Endothelial cell of hepatic sinusoid (primary cell): ENCODE measurements around the gene PYGM.

ENCODE experiments used
- in situ Hi-C: cut with HindIII; loops from 2 replicates; pipeline ENCODE4 v1.10.0; 2017; ENCODE audit warnings: low sequenced_read_pairs

The PYGM gene

DNA sequence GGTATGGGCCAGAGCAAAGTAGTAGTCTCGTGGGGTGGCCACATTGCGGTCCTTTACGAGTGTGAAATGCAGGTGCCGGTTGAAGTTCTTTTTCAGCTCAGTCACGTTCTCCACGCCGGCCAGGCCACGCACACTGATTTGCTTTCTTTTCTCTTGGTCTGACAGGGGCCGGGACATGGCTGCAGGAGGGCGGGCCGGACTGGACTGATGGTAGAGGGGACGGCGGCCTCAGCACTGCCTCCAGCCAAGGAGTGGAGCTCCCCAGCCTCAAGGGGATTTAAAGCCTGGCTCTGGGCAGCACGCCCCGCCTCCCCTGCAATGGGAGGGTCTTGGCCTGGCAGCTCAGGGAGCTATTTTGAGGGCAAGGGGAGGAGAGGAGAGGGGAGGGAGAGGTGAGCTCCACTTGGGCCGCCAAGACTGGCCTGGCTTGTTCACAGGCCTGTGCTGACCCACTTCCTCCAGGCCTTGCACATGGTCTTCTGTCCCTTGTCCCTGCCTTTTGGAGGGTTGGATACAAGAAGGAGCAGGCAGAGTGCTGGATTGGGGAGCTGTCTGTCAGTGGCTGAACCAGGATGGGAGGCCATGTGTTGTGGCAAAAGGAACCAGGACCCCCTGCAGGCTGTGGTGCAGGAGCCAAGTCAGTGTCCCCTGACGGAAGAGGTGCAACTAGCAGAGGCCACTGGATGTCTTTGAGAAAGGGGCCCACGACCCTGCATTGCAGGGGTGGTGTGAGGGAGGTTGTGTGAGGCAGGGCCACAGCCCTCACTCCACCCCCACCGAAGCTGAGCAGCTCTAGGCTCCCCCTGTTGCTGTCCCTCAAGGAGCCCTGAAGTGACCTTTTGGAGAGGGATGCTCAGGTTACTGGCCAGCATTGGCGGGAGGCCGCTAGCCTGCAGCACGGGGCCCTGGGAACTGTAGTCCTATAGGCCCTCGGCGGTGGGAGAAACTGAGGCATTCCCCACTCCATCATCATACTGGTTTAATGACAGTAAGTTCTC, at the start of gene PYGM:
TSS of gene PYGM (minus strand) at position 253 of the 998 bp plus-strand sequence. CDS start at position 177, 76 bp downstream.
- in situ Hi-C loops: no loop called here

DNA sequence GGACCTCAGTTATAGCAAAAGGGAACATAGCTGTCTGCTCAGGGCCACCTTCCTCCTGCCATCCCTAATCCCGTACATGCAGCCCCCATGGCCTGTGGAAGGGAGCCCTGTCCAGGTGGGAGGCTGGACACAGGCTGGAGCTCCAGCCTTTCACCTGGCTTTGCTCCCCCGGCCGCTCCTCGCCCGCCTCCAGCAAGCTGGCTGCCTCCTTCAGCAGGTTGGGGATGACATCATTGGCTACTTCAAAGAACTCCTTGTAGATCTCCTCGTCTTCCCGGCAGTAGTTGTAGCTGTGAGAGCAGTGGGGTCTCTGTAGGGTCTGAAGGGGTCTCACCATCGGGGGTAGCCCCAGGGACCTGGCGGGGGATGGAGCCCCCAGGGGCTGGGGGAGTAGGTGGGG, 45.7 kb upstream of the PYGM start:
- in situ Hi-C loops: no loop called here

DNA sequence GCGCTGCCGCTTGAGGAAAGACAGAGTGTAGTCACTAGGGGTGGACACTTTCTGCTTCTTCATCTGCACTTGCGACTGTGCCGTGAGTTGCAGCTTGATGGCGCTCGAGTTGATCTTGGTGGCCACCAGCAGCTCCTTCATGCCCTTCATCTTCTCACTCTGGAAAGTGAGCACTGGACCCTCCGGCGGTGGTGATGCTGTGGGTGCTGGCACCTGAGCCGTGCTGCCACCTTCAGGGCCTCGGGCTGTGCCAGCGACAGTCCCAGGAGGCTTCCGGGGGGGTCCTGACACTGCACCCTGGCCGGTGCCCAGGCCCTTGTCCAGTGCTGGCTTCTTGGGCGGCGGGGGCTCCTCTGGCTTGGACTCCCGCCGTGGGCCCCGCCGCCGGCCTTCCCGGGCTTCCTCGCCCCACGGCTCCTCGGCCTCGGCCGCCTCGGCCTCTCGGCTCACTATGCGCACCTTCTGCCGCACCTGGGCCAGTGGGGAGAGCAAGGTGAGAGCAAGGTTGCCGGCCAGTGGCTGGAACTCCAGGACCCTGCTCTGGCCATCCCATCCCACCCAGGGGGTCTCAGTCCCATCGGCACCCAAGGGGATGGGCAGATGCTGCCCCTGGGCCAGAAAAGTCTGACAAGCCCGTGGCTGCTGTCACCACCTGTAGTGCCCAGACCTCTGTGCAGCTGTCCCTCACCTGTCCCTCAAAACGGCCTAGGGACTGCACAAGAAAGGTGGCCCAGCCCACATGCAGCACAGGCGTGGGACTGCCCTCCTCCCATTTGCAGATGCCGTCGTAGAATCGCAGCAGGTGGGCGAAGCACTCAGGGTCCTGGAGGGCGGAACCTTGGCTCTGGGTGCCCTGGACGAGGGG, 44.8 kb upstream of the PYGM start:
- in situ Hi-C loops: no loop called here

DNA sequence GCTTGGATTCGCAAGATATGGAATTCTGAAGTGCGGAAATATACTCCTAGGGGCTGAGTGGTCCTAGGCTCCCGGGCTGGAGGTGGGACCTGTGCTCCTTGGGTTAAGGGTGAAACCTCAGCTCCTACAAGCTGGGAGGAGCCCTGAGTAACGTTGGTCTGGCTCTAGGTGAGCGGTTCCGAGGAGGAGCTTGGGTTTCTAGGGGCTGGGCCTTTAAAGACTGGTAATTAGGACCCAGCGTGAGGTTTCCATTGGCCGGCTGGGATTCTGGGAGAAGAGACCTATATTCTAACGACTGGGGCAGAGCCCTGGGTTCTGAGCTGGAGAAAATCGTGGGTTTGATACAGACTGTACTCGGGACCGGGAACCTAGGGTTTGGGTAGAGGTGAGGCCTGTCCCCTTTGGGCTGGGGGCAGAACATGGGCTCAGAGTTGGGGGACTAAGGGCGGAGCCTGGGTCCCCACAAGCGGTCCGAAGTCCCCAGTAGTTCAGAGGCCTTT, 44.1 kb upstream of the PYGM start:
- in situ Hi-C loops: no loop called here

GRCh38 chr11:64803158-64803845, 43.5 kb upstream of the PYGM start, which contains the start of gene MAP4K2:
MAP4K2 (minus strand) TSS chr11:64803214; CDS start chr11:64803149, 65 bp downstream.
- in situ Hi-C loops: no loop called here

GRCh38 chr11:64802370-64803157, 42.8 kb upstream of the PYGM start:
- in situ Hi-C loops: no loop called here

GRCh38 chr11:64801561-64802369, 42.0 kb upstream of the PYGM start:
- in situ Hi-C loops: no loop called here

- in situ Hi-C loops: no loop called here
Measured at GRCh38 chr11:64801158-64801464, 41.3 kb upstream of the PYGM start.

DNA sequence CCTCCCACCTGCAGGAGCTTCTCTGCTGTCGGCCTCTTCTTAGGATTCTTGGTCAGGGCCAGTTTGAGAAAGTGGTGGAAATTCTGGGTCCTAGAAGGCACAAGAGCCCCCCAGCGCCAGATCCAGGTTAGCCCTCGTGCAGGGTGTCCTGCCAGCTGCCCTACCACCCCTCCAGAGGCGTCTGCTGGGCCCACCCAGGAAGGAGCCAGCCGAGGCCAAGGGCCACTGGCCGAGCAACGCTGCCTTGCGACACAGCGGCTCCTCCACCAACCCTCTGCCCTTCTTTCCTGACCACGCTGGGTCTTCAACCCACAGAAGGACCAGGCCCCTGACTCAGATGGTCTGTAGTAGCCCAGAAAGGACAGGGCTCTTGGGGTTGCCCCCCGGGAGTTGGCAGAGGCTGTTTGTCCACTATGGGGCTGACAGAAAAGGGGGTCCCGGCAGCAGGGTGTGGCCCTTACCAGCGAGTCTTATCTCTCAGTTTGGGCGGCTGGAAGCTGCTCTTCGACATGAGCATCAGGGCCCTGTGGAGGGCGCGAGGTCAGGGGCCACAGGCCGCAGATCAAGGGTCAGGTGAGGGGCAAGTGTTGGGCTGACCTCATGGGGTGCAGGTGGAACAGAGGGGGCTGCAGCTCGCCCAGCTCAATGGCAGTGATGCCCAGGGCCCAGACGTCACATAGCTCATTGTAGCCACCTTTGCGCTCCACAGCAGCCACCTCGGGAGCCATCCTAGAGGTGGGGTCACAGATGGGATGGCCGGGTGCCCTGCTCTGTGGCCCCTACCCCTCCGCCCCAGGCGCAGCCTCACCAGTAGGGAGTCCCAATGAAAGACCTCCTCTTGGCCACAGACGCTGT, 40.8 kb upstream of the PYGM start:
- in situ Hi-C loops: no loop called here

DNA sequence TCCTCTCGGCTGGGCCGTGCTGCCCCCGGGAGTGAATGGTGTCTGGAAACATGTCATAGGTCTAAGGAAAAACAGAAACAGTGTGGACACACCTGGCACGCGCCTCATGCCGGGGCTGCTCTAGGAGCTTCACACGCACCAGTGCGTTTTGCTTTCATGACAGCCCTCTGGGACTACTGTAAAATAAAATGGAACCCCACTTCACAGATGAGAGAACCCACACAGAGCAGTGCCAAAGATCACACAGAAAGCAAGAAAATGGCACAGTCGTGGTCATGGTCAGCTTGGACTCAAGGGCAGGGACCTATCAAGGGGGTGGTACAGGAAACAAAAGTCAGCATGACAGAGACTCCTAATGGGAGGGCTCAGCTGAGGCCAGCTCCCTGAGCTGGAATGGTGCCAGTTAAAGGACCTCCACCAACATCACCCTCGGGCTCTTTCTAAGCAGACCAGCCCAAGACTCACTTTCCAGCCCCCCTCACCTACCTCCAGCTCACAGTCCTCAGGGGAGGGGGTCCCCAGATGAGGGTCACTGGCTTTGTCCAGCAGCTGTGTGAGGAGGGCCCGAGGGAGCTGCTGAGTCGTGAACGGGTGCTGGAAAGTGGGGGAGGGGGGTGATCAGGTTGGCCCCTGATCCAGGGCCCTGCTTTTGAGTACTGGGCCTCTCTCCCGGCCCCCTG, 40.0 kb upstream of the PYGM start:
- in situ Hi-C loops: no loop called here

DNA sequence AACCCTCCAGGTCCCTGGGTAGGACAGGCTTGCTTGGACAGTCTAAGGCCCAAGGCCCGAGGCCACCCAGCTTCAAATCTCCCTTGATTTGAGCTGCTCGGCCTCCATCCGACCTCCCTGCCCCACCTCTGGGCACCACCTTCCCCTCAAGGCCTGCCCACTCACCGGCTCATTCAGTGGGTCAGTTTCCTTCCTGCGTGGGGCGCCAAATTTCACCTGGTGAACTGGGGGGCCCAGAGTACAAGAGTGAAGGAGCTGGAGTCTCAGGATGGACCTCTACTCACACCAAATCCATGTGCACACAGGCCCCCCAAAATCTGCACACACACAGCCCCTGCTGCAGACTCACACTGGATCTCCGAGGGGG, 39.5 kb upstream of the PYGM start:
- in situ Hi-C loops: no loop called here

- in situ Hi-C loops: no loop called here
Measured at GRCh38 chr11:64796757-64797541, 37.2 kb upstream of the PYGM start.

GRCh38 chr11:64796047-64796756, 36.4 kb upstream of the PYGM start:
- in situ Hi-C loops: no loop called here

- in situ Hi-C loops: loop anchor here (5.0 kb wide), 2 partner anchors 98 to 138 kb away; no protein-coding TSS in a partner anchor
Measured at GRCh38 chr11:64794526-64794925, 34.8 kb upstream of the PYGM start.

DNA sequence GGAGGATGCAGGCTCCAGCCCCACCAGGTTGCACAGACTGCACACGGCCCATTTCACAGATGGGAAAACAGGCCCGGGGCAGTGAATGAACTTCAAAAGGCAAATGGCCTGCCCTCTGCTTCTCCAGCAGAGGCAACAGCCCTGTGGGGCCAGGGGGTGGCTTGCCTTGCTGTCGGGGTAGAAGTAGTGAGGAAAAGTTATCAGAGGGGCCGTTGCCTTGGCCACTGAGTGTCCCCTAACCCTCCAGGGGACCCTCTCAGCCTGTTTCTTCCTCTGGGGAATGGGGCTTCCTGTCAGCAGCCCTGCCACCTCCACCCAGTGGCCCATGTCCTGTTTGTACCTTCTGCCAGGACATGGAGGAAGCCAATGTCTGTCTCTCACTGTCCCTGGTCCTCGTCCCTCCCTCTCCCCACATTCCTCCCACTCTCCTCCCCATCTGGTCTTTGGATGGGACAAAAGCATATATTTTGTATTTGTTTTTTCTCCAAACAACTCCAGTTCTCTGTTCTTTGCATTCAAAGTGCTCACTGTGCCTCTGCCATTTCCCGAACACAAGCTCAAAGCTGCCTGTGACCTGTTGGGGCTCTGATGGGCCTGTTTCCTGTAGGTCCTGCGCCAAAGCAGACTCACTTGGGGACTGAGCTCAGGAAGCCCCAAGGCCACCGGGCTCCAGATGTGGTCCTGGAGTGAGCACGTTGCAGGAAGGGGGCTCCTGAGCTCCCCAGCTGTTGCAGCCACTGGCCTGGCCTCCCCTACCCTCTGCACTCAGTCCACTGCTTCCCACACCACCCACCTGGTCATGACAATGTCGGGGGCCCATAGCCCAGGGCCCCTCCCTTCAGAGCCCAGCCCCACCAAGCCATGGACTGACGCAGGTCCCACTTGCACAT, 33.7 kb upstream of the PYGM start:
- in situ Hi-C loops: loop anchor here (5.0 kb wide), 2 partner anchors 99 to 139 kb away; no protein-coding TSS in a partner anchor
